Peyer's patch (tissue), 4 donors: ENCODE results near the gene TTC28.

ENCODE experiments used
- CTCF ChIP-seq, 6 experiments: fragments of 450-650 bp in 4 of 6; fragments of 200-600 bp in 2 of 6; sonication (generic) in 1 of 6; IDR thresholded peaks; one replicate each; pipeline ENCODE4 v1.5.1; 2017 to 2019; ENCODE audit warnings: antibody characterized with exemption in 6 of 6, mild to moderate bottlenecking in 3 of 6, moderate library complexity in 1 of 6
- POLR2A ChIP-seq, 2 donors: fragments of 450-650 bp; IDR thresholded peaks; one replicate each; pipeline ENCODE4 v1.5.1; 2017; ENCODE audit warnings: antibody characterized with exemption in 2 of 2, mild to moderate bottlenecking in 2 of 2, moderate library complexity in 2 of 2

GRCh38 chr22:28094771-28095170 is 584.9 kb downstream of the TTC28 start:
- TF ChIP-seq CTCF (IDR thresholded peaks at IDR 0.05) (no peak), POLR2A (IDR thresholded peaks at IDR 0.05) (no peak)
